Endothelial cell of umbilical vein (primary cell): ENCODE results near the gene ARRDC1. TPM values are rescaled to one million over a fixed set of nuclear protein-coding genes. Genes with fewer than 3 reads are reported as not detected.

Source experiments
- BruUV-seq: library from RNA; stranded (reverse); fragments of 400-500 nt; replicated peaks from 2 replicates; lab custom pipeline; 2021; lab: Mats Ljungman, UMichigan
- CTCF ChIA-PET: fragments of 300-600, 350-600 bp; sonication (Branson Sonifier 250); formaldehyde crosslinking; loops from one replicate; lab custom pipeline; 2021; ENCODE audit warnings: antibody characterized with exemption, inconsistent platforms; lab: Charles Lee
- POLR2A ChIA-PET: fragments of 300-600, 350-600 bp; sonication (Branson Sonifier 250); formaldehyde crosslinking; loops from one replicate; lab custom pipeline; 2021; ENCODE audit warnings: antibody characterized with exemption, inconsistent platforms; lab: Charles Lee
- DNase-seq: peaks from one replicate; pipeline ENCODE4 v3.0.0-alpha.2; 2011; ENCODE audit warnings: low read depth, low spot score
- FAIRE-seq: peaks from 2 replicates; lab custom pipeline; 2011; peaks lifted over from hg19 to GRCh38; lab: Jason Lieb, UNC
- H2AFZ ChIP-seq: 2 replicates; pipeline ENCODE4 v1.6.0; 2012; ENCODE audit warnings: low read depth, low read length, control low read depth, inconsistent platforms
- H3K27ac ChIP-seq: 2 replicates; pipeline ENCODE4 v1.5.1; 2011; ENCODE audit warnings: low read depth, mild to moderate bottlenecking, control low read depth, low read length, moderate library complexity; ENCODE audit not compliant: insufficient read depth
- H3K27me3 ChIP-seq, 2 experiments: 2 replicates each; pipeline versions ENCODE4 v1.6.0 to v1.6.1; 2011; ENCODE audit warnings: low read length in 2 of 2, mixed read lengths in 1 of 2; ENCODE audit not compliant: control insufficient read depth in 2 of 2, insufficient read depth in 2 of 2
- H3K36me3 ChIP-seq, 2 experiments: 2 replicates in 1 of 2; 3 replicates in 1 of 2; pipeline ENCODE4 v1.5.1; 2011; ENCODE audit warnings: low read length in 2 of 2, mild to moderate bottlenecking in 1 of 2, moderate library complexity in 1 of 2; ENCODE audit not compliant: control insufficient read depth in 2 of 2, insufficient read depth in 2 of 2; ENCODE audit errors: extremely low read depth in 1 of 2
- H3K4me1 ChIP-seq: 3 replicates; pipeline ENCODE4 v1.5.1; 2011; ENCODE audit warnings: mild to moderate bottlenecking, low read length; ENCODE audit not compliant: control insufficient read depth, insufficient read depth; ENCODE audit errors: extremely low read depth
- H3K4me2 ChIP-seq: 2 replicates; pipeline ENCODE4 v1.6.1; 2011; ENCODE audit warnings: low read length, control low read depth, mixed read lengths; ENCODE audit not compliant: insufficient read depth
- H3K4me3 ChIP-seq, 3 experiments: fragments of 200-600 bp in 1 of 3; sonication (generic), shearing (Covaris generic) in 1 of 3; replicated peaks in 1 of 3; 2 replicates each; pipeline ENCODE4 v1.5.1; 2011 to 2016; ENCODE audit warnings: control low read depth in 3 of 3, low read length in 3 of 3, mild to moderate bottlenecking in 2 of 3, inconsistent platforms in 1 of 3, low read depth in 1 of 3, moderate library complexity in 1 of 3; ENCODE audit not compliant: insufficient read depth in 1 of 3
- H3K79me2 ChIP-seq: 2 replicates; pipeline ENCODE4 v1.6.0; 2012; ENCODE audit warnings: low read length, inconsistent platforms; ENCODE audit not compliant: control insufficient read depth, insufficient read depth
- H3K9ac ChIP-seq: replicated peaks from 2 replicates; pipeline ENCODE3; 2011; ENCODE audit warnings: low read length, control low read depth; ENCODE audit not compliant: insufficient read depth; ENCODE audit errors: extremely low read depth
- H3K9me1 ChIP-seq: replicated peaks from 3 replicates; pipeline ENCODE4 v1.6.0; 2011; ENCODE audit warnings: mild to moderate bottlenecking, low read length; ENCODE audit not compliant: control insufficient read depth, insufficient read depth; ENCODE audit errors: extremely low read depth
- H3K9me3 ChIP-seq: replicated peaks from 2 replicates; pipeline ENCODE4 v1.5.1; 2012; ENCODE audit warnings: low read length, inconsistent platforms; ENCODE audit not compliant: control insufficient read depth, insufficient read depth
- H4K20me1 ChIP-seq: replicated peaks from 2 replicates; pipeline ENCODE3; 2011; ENCODE audit warnings: mild to moderate bottlenecking, low read length; ENCODE audit not compliant: control insufficient read depth, insufficient read depth; ENCODE audit errors: extremely low read depth
- CTCF ChIP-seq, 2 donors: IDR thresholded peaks; 1 replicate in 1 of 2; 2 replicates in 1 of 2; pipeline ENCODE4 v1.5.1; 2011; ENCODE audit warnings: low read length in 2 of 2, mild to moderate bottlenecking in 2 of 2, moderate library complexity in 2 of 2, control low read depth in 1 of 2, inconsistent platforms in 1 of 2, low read depth in 1 of 2; ENCODE audit not compliant: insufficient read depth in 1 of 2; ENCODE audit errors: extremely low read depth in 1 of 2
- EZH2 ChIP-seq: IDR thresholded peaks from 2 replicates; pipeline ENCODE4 v1.6.1; 2012; ENCODE audit warnings: borderline replicate concordance, low read depth, mild to moderate bottlenecking, moderate library complexity, low read length, inconsistent platforms; ENCODE audit not compliant: severe bottlenecking
- FOS ChIP-seq: IDR thresholded peaks from 2 replicates; pipeline ENCODE4 v1.6.1; 2011; ENCODE audit warnings: mild to moderate bottlenecking, low read length, moderate library complexity, borderline replicate concordance; ENCODE audit not compliant: insufficient read depth
- GATA2 ChIP-seq: IDR thresholded peaks from 2 replicates; pipeline ENCODE4 v1.7.0; 2011; ENCODE audit warnings: low read depth, mild to moderate bottlenecking, moderate library complexity, mixed read lengths, low read length; ENCODE audit not compliant: insufficient read length, insufficient read depth
- JUN ChIP-seq: IDR thresholded peaks from 2 replicates; pipeline ENCODE4 v1.6.1; 2011; ENCODE audit warnings: borderline replicate concordance, low read depth; ENCODE audit not compliant: insufficient read length, insufficient read depth
- MAX ChIP-seq: IDR thresholded peaks from 2 replicates; pipeline ENCODE4 v1.6.1; 2011; ENCODE audit not compliant: insufficient read depth, insufficient read length
- POLR2A ChIP-seq: IDR thresholded peaks from 2 replicates; pipeline ENCODE4 v1.6.1; 2012; ENCODE audit warnings: low read depth, mild to moderate bottlenecking, control low read depth, low read length
- dilution Hi-C: fragments of 300-500 bp; cut with MboI; formaldehyde crosslinking; loops from one replicate; pipeline ENCODE4 v1.15.0; 2019; ENCODE audit warnings: low sequenced_read_pairs; ENCODE audit not compliant: extremely low pct_ligation_motif_present
- intact Hi-C: fragments of 100-400 bp; cut with micrococcal nuclease; formaldehyde crosslinking; loops from one replicate; pipeline ENCODE4 v1.10.0; 2022
- polyA plus RNA-seq, 4 experiments: library from polyadenylated mRNA; depleted of rRNA in 3 of 4; stranded (reverse) in 3 of 4; unstranded in 1 of 4; fragments of >200 nt; gene quantifications; 2 replicates each; pipeline versions ENCODE4 v1.2.1 to v1.2.3, GENCODE V29; 2011 to 2012; ENCODE audit warnings: missing spikeins in 1 of 4
- total RNA-seq: library from RNA; stranded (reverse); gene quantifications from 2 replicates; pipeline ENCODE4 v1.2.3, GENCODE V29; 2021

ARRDC1 gene
- total and polyA plus RNA-seq, 2 donors (not counting 3 experiments of a cell fraction or from before 2014, with no cell fraction given) = 22.5 to 51.0 TPM

GRCh38 chr9:137604345-137605086 lies 970 bp upstream of the ARRDC1 start:
- FAIRE-seq (no peak), DNase-seq (no peak)
- Histone ChIP-seq H3K79me2 (no peaks in the 10 kb centered on the region), H3K4me1 (peaks cover 5% of the 10 kb centered on the region), H3K9me3 (no peaks in the 10 kb centered on the region), H3K36me3 (no peaks in the 10 kb centered on the region), H2AFZ (no peak overlapping the region), H3K27ac (no peak overlapping the region), H3K27me3 (no peaks in the 10 kb centered on the region), H3K9me1 (no peaks in the 10 kb centered on the region), H4K20me1 (no peaks in the 10 kb centered on the region), H3K9ac (no peak overlapping the region), H3K4me3 (peak overlapping the region in 1 of 3 experiments; percentile 53), H3K4me2 (no peak overlapping the region)
- ChIA-PET POLR2A (no interaction called here), CTCF (interaction anchor here (0.7 to 1.2 kb wide), 3 partner anchors 14 to 90 kb away, joined by 3 to 4 read pairs (median 4); partner anchors contain the start of genes EHMT1 and ZMYND19)
- intact Hi-C loops = loop anchor here (1.0 kb wide), 3 partner anchors 14 to 25 kb away; partner anchors contain the start of gene ZMYND19
- BruUV-seq = no TSS peak
- dilution Hi-C loops = no loop called here
- no peak for TF ChIP-seq GATA2
- no peak for TF ChIP-seq FOS
- TF ChIP-seq JUN = no peak
- TF ChIP-seq CTCF (IDR thresholded peaks at IDR 0.05; ENCODE audit: extremely low read depth in 1 of 2, insufficient read depth in 1 of 2, low read depth in 1 of 2, low read length in 2 of 2) = no peak
- TF ChIP-seq MAX = no peak
- TF ChIP-seq EZH2 = no peak
- no peak for TF ChIP-seq POLR2A
